H1 (cell line): ENCODE results near the gene OMA1. TPM values are rescaled to one million over a fixed set of nuclear protein-coding genes. Genes with fewer than 3 reads are reported as not detected.

Experiments
- CTCF ChIA-PET: fragments of 300-600 bp; sonication (Branson Sonifier 250); formaldehyde crosslinking; loops from one replicate; lab custom pipeline; 2021; ENCODE audit not compliant: partially characterized antibody; lab: Charles Lee
- POLR2A ChIA-PET: fragments of 300-600 bp; sonication (Branson Sonifier 250); formaldehyde crosslinking; loops from one replicate; lab custom pipeline; 2021; ENCODE audit warnings: inconsistent platforms; ENCODE audit not compliant: partially characterized antibody; lab: Charles Lee
- DNase-seq, 2 experiments: peaks; one replicate each; pipeline versions ENCODE4 v3.0.0 to v3.0.0-alpha.2; 2010 to 2022; ENCODE audit warnings: low spot score in 2 of 2, low read depth in 1 of 2, mixed read lengths in 1 of 2
- FAIRE-seq: peaks from 2 replicates; lab custom pipeline; 2011; peaks lifted over from hg19 to GRCh38; lab: Jason Lieb, UNC
- H2AFZ ChIP-seq: 2 replicates; pipeline ENCODE4 v1.8.1; 2012; ENCODE audit warnings: low read length, inconsistent platforms
- H2AK5ac ChIP-seq: 2 replicates; pipeline ENCODE4 v1.6.1; 2013; ENCODE audit warnings: low read depth, low read length
- H2BK120ac ChIP-seq: replicated peaks from 2 replicates; pipeline ENCODE3; 2013; ENCODE audit warnings: low read depth, low read length, inconsistent platforms
- H2BK12ac ChIP-seq: 2 replicates; pipeline ENCODE4 v1.6.1; 2013; ENCODE audit warnings: low read depth, low read length
- H2BK15ac ChIP-seq: 2 replicates; pipeline ENCODE4 v1.6.1; 2013; ENCODE audit warnings: low read length
- H2BK20ac ChIP-seq: 2 replicates; pipeline ENCODE4 v1.6.1; 2013; ENCODE audit warnings: low read length
- H2BK5ac ChIP-seq: 2 replicates; pipeline ENCODE4 v1.6.1; 2013; ENCODE audit warnings: low read depth, low read length
- H3K14ac ChIP-seq: 2 replicates; pipeline ENCODE4 v1.6.1; 2013; ENCODE audit warnings: inconsistent platforms; ENCODE audit not compliant: insufficient read length
- H3K18ac ChIP-seq: 2 replicates; pipeline ENCODE4 v1.6.1; 2013; ENCODE audit warnings: low read length; ENCODE audit errors: extremely low read depth
- H3K23ac ChIP-seq: 2 replicates; pipeline ENCODE4 v1.6.1; 2013; ENCODE audit warnings: inconsistent platforms; ENCODE audit not compliant: insufficient read length
- H3K23me2 ChIP-seq: 2 replicates; pipeline ENCODE4 v1.6.1; 2013; ENCODE audit warnings: low read depth, low read length
- H3K27ac ChIP-seq: 2 replicates; pipeline ENCODE4 v1.6.1; 2011; ENCODE audit warnings: low read depth, low read length, inconsistent platforms
- H3K27me3 ChIP-seq, 4 experiments: replicated peaks in 1 of 4; 1 replicate in 1 of 4; 2 replicates in 3 of 4; pipeline versions ENCODE4 v1.6.1 to v1.8.1; 2011 to 2013; ENCODE audit warnings: low read length in 3 of 4, mild to moderate bottlenecking in 3 of 4, inconsistent platforms in 2 of 4, mixed read lengths in 2 of 4, moderate library complexity in 1 of 4; ENCODE audit not compliant: control insufficient read depth in 3 of 4, insufficient read depth in 3 of 4; ENCODE audit errors: extremely low read depth in 1 of 4
- H3K36me3 ChIP-seq, 4 experiments: 2 replicates each; pipeline versions ENCODE4 v1.6.1 to v1.8.1; 2011 to 2013; ENCODE audit warnings: mild to moderate bottlenecking in 4 of 4, low read length in 3 of 4, moderate library complexity in 2 of 4, control low read depth in 1 of 4, inconsistent platforms in 1 of 4; ENCODE audit not compliant: insufficient read depth in 4 of 4, control insufficient read depth in 2 of 4
- H3K4ac ChIP-seq: replicated peaks from 2 replicates; pipeline ENCODE3; 2013; ENCODE audit warnings: low read length, low read depth, mixed read lengths, inconsistent platforms; ENCODE audit not compliant: insufficient read length
- H3K4me1 ChIP-seq, 4 experiments: replicated peaks in 1 of 4; 1 replicate in 1 of 4; 2 replicates in 3 of 4; pipeline versions ENCODE4 v1.6.1 to v1.8.1; 2011 to 2013; ENCODE audit warnings: low read length in 3 of 4, inconsistent platforms in 2 of 4, mixed read lengths in 1 of 4; ENCODE audit not compliant: insufficient read depth in 4 of 4, control insufficient read depth in 3 of 4
- H3K4me2 ChIP-seq, 2 experiments: 2 replicates each; pipeline versions ENCODE4 v1.6.1 to v1.8.1; 2011 to 2013; ENCODE audit warnings: low read depth in 2 of 2, low read length in 2 of 2, control low read depth in 1 of 2, inconsistent platforms in 1 of 2, mild to moderate bottlenecking in 1 of 2; ENCODE audit not compliant: insufficient read depth in 1 of 2
- H3K4me3 ChIP-seq, 4 experiments: fragments of 200-600, 300-600 bp in 1 of 4; sonication (generic), shearing (Covaris generic), sonication (Bioruptor Twin) in 1 of 4; 2 replicates each; pipeline versions ENCODE4 v1.5.1 to v1.8.1; 2011 to 2016; ENCODE audit warnings: low read length in 4 of 4, low read depth in 3 of 4, control low read depth in 2 of 4, inconsistent platforms in 2 of 4, mild to moderate bottlenecking in 2 of 4, mixed read lengths in 1 of 4, moderate library complexity in 1 of 4; ENCODE audit not compliant: insufficient read depth in 2 of 4; ENCODE audit errors: extremely low read depth in 1 of 4
- H3K56ac ChIP-seq: replicated peaks from 2 replicates; pipeline ENCODE3; 2013; ENCODE audit warnings: low read depth, mild to moderate bottlenecking, mixed read lengths, low read length, inconsistent platforms; ENCODE audit not compliant: insufficient read length
- H3K79me1 ChIP-seq: 2 replicates; pipeline ENCODE4 v1.6.1; 2013; ENCODE audit warnings: low read depth, low read length, control low read depth
- H3K79me2 ChIP-seq, 2 experiments: 2 replicates each; pipeline versions ENCODE4 v1.6.1 to v1.8.1; 2012 to 2013; ENCODE audit warnings: low read length in 2 of 2, mild to moderate bottlenecking in 2 of 2, inconsistent platforms in 1 of 2; ENCODE audit not compliant: insufficient read depth in 2 of 2, control insufficient read depth in 1 of 2
- H3K9ac ChIP-seq, 4 experiments: replicated peaks in 1 of 4; 1 replicate in 1 of 4; 2 replicates in 3 of 4; pipeline versions ENCODE4 v1.6.1 to v1.8.1; 2011 to 2013; ENCODE audit warnings: low read depth in 3 of 4, low read length in 3 of 4, control low read depth in 2 of 4, mild to moderate bottlenecking in 2 of 4, moderate library complexity in 2 of 4, inconsistent platforms in 1 of 4; ENCODE audit errors: extremely low read depth in 1 of 4
- H3K9me3 ChIP-seq, 2 experiments: 2 replicates each; pipeline versions ENCODE4 v1.6.1 to v1.8.1; 2012 to 2013; ENCODE audit warnings: mild to moderate bottlenecking in 2 of 2, moderate library complexity in 2 of 2, control low read depth in 1 of 2, inconsistent platforms in 1 of 2, low read depth in 1 of 2, low read length in 1 of 2, mixed read lengths in 1 of 2; ENCODE audit not compliant: insufficient read depth in 2 of 2
- H4K20me1 ChIP-seq, 2 experiments: replicated peaks in 1 of 2; 2 replicates each; pipeline versions ENCODE3 to v1.8.1; 2011 to 2013; ENCODE audit warnings: inconsistent platforms in 2 of 2, low read length in 2 of 2, mild to moderate bottlenecking in 1 of 2; ENCODE audit not compliant: insufficient read depth in 2 of 2, control insufficient read depth in 1 of 2
- H4K5ac ChIP-seq: 2 replicates; pipeline ENCODE4 v1.6.1; 2013; ENCODE audit warnings: low read length, low read depth, mixed read lengths, inconsistent platforms; ENCODE audit not compliant: insufficient read length
- H4K8ac ChIP-seq: 2 replicates; pipeline ENCODE4 v1.8.0; 2013; ENCODE audit warnings: mild to moderate bottlenecking, moderate library complexity, low read length, inconsistent platforms; ENCODE audit not compliant: insufficient read depth; ENCODE audit errors: extremely low read depth
- H4K91ac ChIP-seq: replicated peaks from 2 replicates; pipeline ENCODE3; 2013; ENCODE audit warnings: low read length, mixed read lengths, inconsistent platforms; ENCODE audit not compliant: insufficient read length
- CBX5 ChIP-seq: fragments of 300-800, 300-1000 bp; sonication (generic); IDR thresholded peaks from 2 replicates; pipeline ENCODE4 v1.7.1; 2016; ENCODE audit warnings: antibody characterized with exemption, low read length, low read depth
- RAD21 ChIP-seq, 2 experiments: IDR thresholded peaks in 1 of 2; conservative IDR thresholded peaks in 1 of 2; 2 replicates each; pipeline ENCODE4 v1.6.1; 2011; ENCODE audit warnings: low read depth in 2 of 2, low read length in 2 of 2, improper control_type of control experiment in 1 of 2, inconsistent platforms in 1 of 2, mild to moderate bottlenecking in 1 of 2, moderate library complexity in 1 of 2
- SP4 ChIP-seq: IDR thresholded peaks from 2 replicates; pipeline ENCODE4 v1.6.1; 2012; ENCODE audit warnings: low read length, inconsistent platforms
- WGBS, 2 experiments: shearing (Covaris generic) in 1 of 2; methylation state at CpG; one replicate each; pipeline versions ENCODE4 v1.1.6 to v1.1.7; 2013 to 2015; ENCODE audit warnings: low lambda C conversion rate in 2 of 2, mixed read lengths in 2 of 2, inconsistent platforms in 1 of 2, low coverage in 1 of 2, missing lambda C conversion rate in 1 of 2; ENCODE audit not compliant: insufficient replicate concordance in 2 of 2, insufficient coverage in 1 of 2, insufficient read length in 1 of 2; ENCODE audit errors: extremely low coverage in 1 of 2, missing lambda C conversion rate in 1 of 2; 5-methylcytosine and 5-hydroxymethylcytosine counted together
- polyA plus RNA-seq, 7 experiments: library from polyadenylated mRNA; depleted of rRNA in 3 of 7; stranded (reverse) in 5 of 7; unstranded in 2 of 7; fragments of >200 nt in 5 of 7; fragments of 200-250 nt in 2 of 7; gene quantifications; 1 replicate in 5 of 7; 2 replicates in 1 of 7; 4 replicates in 1 of 7; pipeline versions ENCODE4 v1.2.1 to v1.2.3, GENCODE V29; 2011 to 2013; ENCODE audit warnings: missing spikeins in 2 of 7, mixed read lengths in 2 of 7
- total RNA-seq: library from RNA; stranded (reverse); fragmentation: NEBNext Ultra II Directional; extraction: Animal tissue kit (Norgen Biotek cat#: 25700); gene quantifications from 2 replicates; pipeline ENCODE4 v1.2.1, GENCODE V29; 2021
- TF ChIP-seq, protein P1 (sequence below): IDR thresholded peaks from 2 replicates; pipeline ENCODE4 v1.6.1; 2012; ENCODE audit warnings: inconsistent platforms

Gene OMA1
- total and polyA plus RNA-seq, 2 of the 8 experiments (the other 6 are each of a cell fraction or from before 2014, with no cell fraction given), result 7.7 to 11.7 TPM

DNA sequence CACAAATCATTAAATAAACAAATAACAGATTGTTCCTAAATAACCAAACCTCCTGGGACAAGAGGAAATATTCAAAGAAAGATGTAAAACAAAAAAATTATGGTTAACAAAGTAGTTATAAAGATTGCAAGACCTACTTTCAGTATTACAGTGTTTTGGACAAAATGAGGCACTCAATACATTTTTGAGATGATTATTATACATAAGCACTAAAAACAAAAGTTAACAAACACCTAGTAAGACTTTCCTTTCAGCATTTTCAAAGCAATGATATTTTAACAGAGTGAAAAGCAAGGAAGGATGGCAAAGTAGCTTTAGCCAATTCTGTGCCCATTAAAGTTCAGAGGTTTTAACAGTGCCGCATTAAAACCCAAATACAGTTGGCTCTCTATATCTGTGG lies 17.2 kb downstream of the OMA1 start:
- WGBS, 2 experiments, result 97% methylated on average over 1 of the region's 1 CpG; no CpG with 5 or more reads in 1 of the 2 experiments
- H4K5ac ChIP-seq, result no peak overlapping the region
- no peak overlapping the region for H2AFZ ChIP-seq
- H2BK120ac ChIP-seq, result no peak overlapping the region
- H3K18ac ChIP-seq, result no peak overlapping the region
- H3K36me3 ChIP-seq, result no peaks in the 10 kb centered on the region
- H2BK20ac ChIP-seq, result no peak overlapping the region
- no peaks in the 10 kb centered on the region for H3K23me2 ChIP-seq
- H3K56ac ChIP-seq, result no peak overlapping the region
- no peak overlapping the region for H2BK5ac ChIP-seq
- H4K91ac ChIP-seq, result no peak overlapping the region
- no peaks in the 10 kb centered on the region for H3K79me1 ChIP-seq
- POLR2A ChIA-PET, result no interaction called here
- no peak overlapping the region for H3K9ac ChIP-seq
- H3K27ac ChIP-seq, result no peak overlapping the region
- DNase-seq, result no peak
- no peak overlapping the region for H3K4me2 ChIP-seq
- H3K4me3 ChIP-seq, result no peak overlapping the region
- CTCF ChIA-PET, result interaction anchor here (1.4 to 1.9 kb wide), 2 partner anchors 11 to 14 kb away, joined by 5 to 6 read pairs; no protein-coding TSS in a partner anchor
- H2AK5ac ChIP-seq, result no peak overlapping the region
- no peaks in the 10 kb centered on the region for H3K27me3 ChIP-seq
- H3K4ac ChIP-seq, result no peak overlapping the region
- H3K4me1 ChIP-seq, result no peaks in the 10 kb centered on the region
- H3K9me3 ChIP-seq, result no peaks in the 10 kb centered on the region
- H4K20me1 ChIP-seq, result no peaks in the 10 kb centered on the region
- no peak overlapping the region for H3K23ac ChIP-seq
- no peak for TF ChIP-seq SP4
- TF ChIP-seq, protein P1, sequence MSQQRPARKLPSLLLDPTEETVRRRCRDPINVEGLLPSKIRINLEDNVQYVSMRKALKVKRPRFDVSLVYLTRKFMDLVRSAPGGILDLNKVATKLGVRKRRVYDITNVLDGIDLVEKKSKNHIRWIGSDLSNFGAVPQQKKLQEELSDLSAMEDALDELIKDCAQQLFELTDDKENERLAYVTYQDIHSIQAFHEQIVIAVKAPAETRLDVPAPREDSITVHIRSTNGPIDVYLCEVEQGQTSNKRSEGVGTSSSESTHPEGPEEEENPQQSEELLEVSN, result no peak
- no peak for TF ChIP-seq CBX5
- no peak for TF ChIP-seq RAD21 (IDR thresholded peaks at IDR 0.05 in 1 of 2, conservative IDR thresholded peaks at IDR 0.05 in 1 of 2; ENCODE audit: low read depth in 2 of 2, low read length in 2 of 2)
- H3K14ac ChIP-seq, result no peak overlapping the region
- no peak overlapping the region for H2BK12ac ChIP-seq
- no peak for FAIRE-seq
- H4K8ac ChIP-seq, result no peak overlapping the region
- H2BK15ac ChIP-seq, result no peak overlapping the region
- no peaks in the 10 kb centered on the region for H3K79me2 ChIP-seq
